ENCODE measurements around the gene NR0B2.

GRCh38 chr1:26888231-26888630 lies 25.5 kb downstream of the NR0B2 start:
- TF ChIP-seq EZH2phosphoT487 (IDR thresholded peaks at IDR 0.05; ENCODE audit: insufficient read depth, low read depth) = no peak
- no peak for TF ChIP-seq EZH2 (IDR thresholded peaks at IDR 0.05; ENCODE audit: insufficient read depth, poor library complexity, severe bottlenecking)
